Measurements from ENCODE around the gene DGCR8. TPM values are rescaled to one million over a fixed set of nuclear protein-coding genes. Genes with fewer than 3 reads are reported as not detected.

Gene DGCR8
- total RNA-seq, 1 donor from 2014 or later: 32.5 TPM

DNA sequence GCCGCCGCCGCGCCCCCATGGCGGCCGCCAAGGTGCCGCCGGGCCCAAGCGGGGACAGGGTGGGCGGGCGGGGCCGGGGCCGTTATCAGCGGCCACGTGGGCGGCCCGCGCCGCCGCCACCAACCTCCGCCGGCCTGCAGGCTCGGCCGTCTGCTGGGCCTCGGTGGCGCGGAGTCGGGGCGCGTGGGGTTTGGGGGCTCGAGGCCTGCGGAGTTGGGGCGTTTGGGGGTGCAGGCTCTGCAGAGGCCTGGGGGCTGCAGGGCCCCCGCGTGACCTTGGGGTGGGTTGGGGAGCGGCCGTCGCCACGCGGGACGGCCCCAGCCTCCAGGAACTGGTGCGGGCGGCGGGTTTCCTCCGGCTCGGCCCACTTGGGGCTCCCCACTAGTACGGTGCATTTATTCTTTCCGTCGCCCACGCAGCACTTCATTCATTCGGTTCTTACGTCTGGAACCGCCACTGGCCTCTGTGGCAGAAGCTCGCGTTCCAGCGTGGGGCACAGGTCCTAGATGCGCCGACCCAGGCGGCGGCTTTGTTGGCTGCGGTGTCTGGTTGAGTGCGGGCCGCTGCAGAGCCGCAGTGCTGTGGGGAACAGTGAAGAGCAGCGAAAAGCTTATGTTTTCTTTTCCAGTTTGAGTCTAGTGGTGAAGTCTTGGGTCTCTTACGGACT lies 37.7 kb downstream of the DGCR8 start:
- Mint-ChIP-seq H3K9me3 (ENCODE audit: low read depth) (no peaks in the 10 kb centered on the region), H3K27ac (ENCODE audit: unreplicated experiment) (peak overlapping the region; percentile 74), H3K4me1 (ENCODE audit: low read depth) (peaks cover 27% of the 10 kb centered on the region), H3K36me3 (ENCODE audit: low read depth) (peaks cover 19% of the 10 kb centered on the region), H3K4me3 (ENCODE audit: unreplicated experiment) (peak overlapping the region; percentile 82), H3K27me3 (ENCODE audit: low read depth) (no peaks in the 10 kb centered on the region)
- DNase-seq (ENCODE audit: low spot score): peak; percentile 82
- TF ChIP-seq, protein P1, sequence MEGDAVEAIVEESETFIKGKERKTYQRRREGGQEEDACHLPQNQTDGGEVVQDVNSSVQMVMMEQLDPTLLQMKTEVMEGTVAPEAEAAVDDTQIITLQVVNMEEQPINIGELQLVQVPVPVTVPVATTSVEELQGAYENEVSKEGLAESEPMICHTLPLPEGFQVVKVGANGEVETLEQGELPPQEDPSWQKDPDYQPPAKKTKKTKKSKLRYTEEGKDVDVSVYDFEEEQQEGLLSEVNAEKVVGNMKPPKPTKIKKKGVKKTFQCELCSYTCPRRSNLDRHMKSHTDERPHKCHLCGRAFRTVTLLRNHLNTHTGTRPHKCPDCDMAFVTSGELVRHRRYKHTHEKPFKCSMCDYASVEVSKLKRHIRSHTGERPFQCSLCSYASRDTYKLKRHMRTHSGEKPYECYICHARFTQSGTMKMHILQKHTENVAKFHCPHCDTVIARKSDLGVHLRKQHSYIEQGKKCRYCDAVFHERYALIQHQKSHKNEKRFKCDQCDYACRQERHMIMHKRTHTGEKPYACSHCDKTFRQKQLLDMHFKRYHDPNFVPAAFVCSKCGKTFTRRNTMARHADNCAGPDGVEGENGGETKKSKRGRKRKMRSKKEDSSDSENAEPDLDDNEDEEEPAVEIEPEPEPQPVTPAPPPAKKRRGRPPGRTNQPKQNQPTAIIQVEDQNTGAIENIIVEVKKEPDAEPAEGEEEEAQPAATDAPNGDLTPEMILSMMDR (IDR thresholded peaks at IDR 0.05): no peak

DNA sequence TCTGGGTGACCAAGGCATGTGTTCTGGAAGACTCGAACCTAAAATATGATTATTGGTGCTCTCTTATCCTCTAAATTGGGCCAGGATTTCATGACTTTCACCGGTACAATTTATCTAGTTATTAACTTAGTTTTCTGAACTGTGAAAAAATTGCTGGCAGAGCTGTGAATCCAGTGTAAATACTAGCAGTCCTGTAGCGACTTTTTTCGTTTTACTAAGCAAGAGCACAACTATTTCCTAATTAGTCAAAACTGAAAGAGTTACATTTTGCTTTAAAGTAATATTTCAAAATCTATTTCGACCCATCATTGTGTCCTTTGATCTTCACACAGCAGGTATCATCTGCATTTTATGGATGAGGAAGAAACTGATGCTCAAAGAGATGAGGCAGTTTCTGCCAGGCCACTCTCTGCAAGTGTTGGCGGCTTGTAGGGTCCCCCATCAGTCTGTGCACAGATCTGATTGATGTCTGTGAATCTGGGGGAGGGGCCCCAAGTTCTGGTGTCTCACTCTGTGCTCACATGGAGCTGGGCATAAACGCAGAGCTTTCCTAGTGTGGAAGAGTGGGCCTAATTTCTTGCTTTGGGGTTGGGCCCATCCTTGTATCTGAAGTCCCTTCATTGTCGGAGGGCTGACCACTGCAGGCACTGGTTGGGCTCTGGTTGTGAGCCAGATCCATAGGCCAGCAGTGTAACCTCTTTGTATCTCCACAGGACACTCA lies 38.4 kb downstream of the DGCR8 start:
- Mint-ChIP-seq H3K4me1 (ENCODE audit: low read depth) (peaks cover 27% of the 10 kb centered on the region), H3K27ac (ENCODE audit: unreplicated experiment) (peak overlapping the region; percentile 74), H3K4me3 (ENCODE audit: unreplicated experiment) (peak overlapping the region; percentile 82), H3K27me3 (ENCODE audit: low read depth) (no peaks in the 10 kb centered on the region), H3K9me3 (ENCODE audit: low read depth) (no peaks in the 10 kb centered on the region), H3K36me3 (ENCODE audit: low read depth) (peaks cover 19% of the 10 kb centered on the region)
- TF ChIP-seq, protein P1 (IDR thresholded peaks at IDR 0.05): no peak
- peak; percentile 34 for DNase-seq (ENCODE audit: low spot score)

DNA sequence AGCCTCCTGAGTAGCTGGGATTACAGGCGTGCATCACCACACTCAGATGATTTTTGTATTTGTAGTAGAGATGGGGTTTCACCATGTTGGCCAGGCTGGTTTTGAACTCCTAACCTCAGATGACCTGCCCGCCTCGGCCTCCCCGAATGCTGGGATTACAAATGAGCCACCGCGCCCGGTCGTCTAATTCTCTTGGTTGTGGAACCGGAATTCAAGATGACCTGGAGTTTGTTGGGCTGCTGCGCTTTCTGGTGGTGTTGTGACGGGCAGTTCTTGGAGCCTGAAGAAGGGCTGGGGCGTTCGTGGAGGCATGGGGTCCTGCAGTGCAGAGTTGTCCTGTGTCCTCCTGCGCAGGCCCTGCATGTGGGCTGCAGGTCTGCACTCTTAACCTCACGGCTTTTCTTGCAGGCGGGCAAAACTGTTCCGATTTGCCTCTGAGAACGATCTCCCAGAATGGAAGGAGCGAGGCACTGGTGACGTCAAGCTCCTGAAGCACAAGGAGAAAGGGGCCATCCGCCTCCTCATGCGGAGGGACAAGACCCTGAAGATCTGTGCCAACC lies 41.9 kb downstream of the DGCR8 start:
- H3K27me3 Mint-ChIP-seq (ENCODE audit: low read depth): no peaks in the 10 kb centered on the region
- peaks cover 21% of the 10 kb centered on the region for H3K36me3 Mint-ChIP-seq (ENCODE audit: low read depth)

DNA sequence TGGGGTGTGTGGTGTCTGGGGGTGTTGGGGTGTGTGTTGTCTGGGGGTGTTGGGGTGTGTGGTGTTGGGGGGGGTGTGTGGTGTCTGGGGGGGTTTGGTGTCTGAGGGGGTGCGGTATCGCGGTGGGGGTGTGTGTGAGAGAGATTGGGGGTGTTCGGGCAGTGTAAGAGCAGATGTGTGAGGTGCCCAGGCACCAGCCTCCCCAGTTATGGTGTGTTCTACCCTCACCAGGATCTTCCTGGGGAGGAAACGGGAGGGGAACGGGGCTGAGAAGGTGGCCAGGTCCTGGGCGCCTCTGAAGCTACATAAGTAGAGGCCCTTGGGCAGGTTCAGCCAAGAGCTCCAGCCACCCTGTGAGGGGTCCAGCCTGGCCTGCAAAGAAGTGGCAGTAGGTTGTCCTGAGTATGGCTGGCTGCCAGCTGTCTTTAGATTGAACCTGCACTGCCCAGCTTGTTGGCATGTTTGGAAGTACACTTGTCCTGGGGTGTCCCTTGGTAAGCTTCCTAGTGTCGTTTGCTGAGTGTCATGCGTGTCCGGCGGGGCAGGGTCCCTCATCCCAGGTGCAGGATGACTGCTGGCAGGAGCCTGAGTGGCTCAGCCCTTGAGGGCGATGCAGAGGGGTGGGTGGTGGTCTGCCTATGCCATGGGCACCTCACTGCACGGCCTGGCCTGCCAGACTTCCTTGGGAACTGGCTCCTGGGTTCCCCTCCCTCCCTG lies 43.5 kb downstream of the DGCR8 start:
- TF ChIP-seq, protein P1 (IDR thresholded peaks at IDR 0.05): no peak
- Mint-ChIP-seq H3K27ac (ENCODE audit: unreplicated experiment) (no peak overlapping the region), H3K36me3 (ENCODE audit: low read depth) (peaks cover 25% of the 10 kb centered on the region), H3K27me3 (ENCODE audit: low read depth) (no peaks in the 10 kb centered on the region), H3K9me3 (ENCODE audit: low read depth) (no peaks in the 10 kb centered on the region), H3K4me3 (ENCODE audit: unreplicated experiment) (no peak overlapping the region), H3K4me1 (ENCODE audit: low read depth) (peaks cover 9% of the 10 kb centered on the region)
- DNase-seq (ENCODE audit: low spot score): no peak

More for the DNA sequence above, 41.9 kb downstream of the DGCR8 start:
- Mint-ChIP-seq H3K9me3 (ENCODE audit: low read depth) (no peaks in the 10 kb centered on the region), H3K4me1 (ENCODE audit: low read depth) (peaks cover 14% of the 10 kb centered on the region), H3K4me3 (ENCODE audit: unreplicated experiment) (no peak overlapping the region), H3K27ac (ENCODE audit: unreplicated experiment) (no peak overlapping the region)
- DNase-seq (ENCODE audit: low spot score): no peak
- TF ChIP-seq, protein P1 (IDR thresholded peaks at IDR 0.05): no peak
